ENCODE measurements around the gene ARL2BP.
A peak's percentile ranks its signal among the peaks of the same experiment; 100 is the strongest.

ARL2BP gene

GRCh38 chr16:57277586-57277985 lies 32.5 kb downstream of the ARL2BP start:
- peak; percentile 78 for ATAC-seq
- TF ChIP-seq POU6F1 (CRISPR knock-in tag; IDR thresholded peaks at IDR 0.05; ENCODE audit: borderline replicate concordance, low read depth), result no peak

GRCh38 chr16:57278494-57278893 lies 33.4 kb downstream of the ARL2BP start:
- TF ChIP-seq TCF4 (CRISPR knock-in tag; IDR thresholded peaks at IDR 0.05; ENCODE audit: borderline replicate concordance), result no peak
- TF ChIP-seq ZFP3 (CRISPR knock-in tag; IDR thresholded peaks at IDR 0.05), result no peak
- no peak for TF ChIP-seq TOX (CRISPR knock-in tag; IDR thresholded peaks at IDR 0.05; ENCODE audit: borderline replicate concordance)
- no peak for TF ChIP-seq ARNTL (CRISPR knock-in tag; IDR thresholded peaks at IDR 0.05; ENCODE audit: borderline replicate concordance, low read depth)
- TF ChIP-seq ZFP30 (CRISPR knock-in tag; IDR thresholded peaks at IDR 0.05), result no peak
- no peak for TF ChIP-seq ZNF70 (CRISPR knock-in tag; IDR thresholded peaks at IDR 0.05)
- TF ChIP-seq PATZ1 (CRISPR knock-in tag; IDR thresholded peaks at IDR 0.05; ENCODE audit: borderline replicate concordance), result no peak
- TF ChIP-seq TSHZ2 (CRISPR knock-in tag; IDR thresholded peaks at IDR 0.05), result no peak

GRCh38 chr16:57279780-57280638 lies 35.0 kb downstream of the ARL2BP start:
- TF ChIP-seq ZFP30 (CRISPR knock-in tag; IDR thresholded peaks at IDR 0.05) (no peak), TCF4 (CRISPR knock-in tag; IDR thresholded peaks at IDR 0.05; ENCODE audit: borderline replicate concordance) (no peak), OSR1 (CRISPR knock-in tag; IDR thresholded peaks at IDR 0.05) (no peak), POU6F1 (CRISPR knock-in tag; IDR thresholded peaks at IDR 0.05; ENCODE audit: borderline replicate concordance, low read depth) (no peak), CSRNP3 (CRISPR knock-in tag; IDR thresholded peaks at IDR 0.05) (no peak), SNAI2 (CRISPR knock-in tag; IDR thresholded peaks at IDR 0.05) (no peak), ARNTL (CRISPR knock-in tag; IDR thresholded peaks at IDR 0.05; ENCODE audit: borderline replicate concordance, low read depth) (no peak), BACH2 (CRISPR knock-in tag; IDR thresholded peaks at IDR 0.05; ENCODE audit: borderline replicate concordance) (no peak)
- no peak for ATAC-seq

More at GRCh38 chr16:57278494-57278893, 33.4 kb downstream of the ARL2BP start:
- no peak for ATAC-seq

GRCh38 chr16:57281791-57282190 lies 36.7 kb downstream of the ARL2BP start:
- ATAC-seq, result no peak
- no peak for TF ChIP-seq TCF4 (CRISPR knock-in tag; IDR thresholded peaks at IDR 0.05; ENCODE audit: borderline replicate concordance)
- no peak for TF ChIP-seq SNAI2 (CRISPR knock-in tag; IDR thresholded peaks at IDR 0.05)
- no peak for TF ChIP-seq PPARA (CRISPR knock-in tag; IDR thresholded peaks at IDR 0.05; ENCODE audit: borderline replicate concordance)
- TF ChIP-seq ZNF70 (CRISPR knock-in tag; IDR thresholded peaks at IDR 0.05), result no peak
- no peak for TF ChIP-seq TOX (CRISPR knock-in tag; IDR thresholded peaks at IDR 0.05; ENCODE audit: borderline replicate concordance)
- no peak for TF ChIP-seq ISL1 (CRISPR knock-in tag; IDR thresholded peaks at IDR 0.05)
- TF ChIP-seq OSR1 (CRISPR knock-in tag; IDR thresholded peaks at IDR 0.05), result no peak
- no peak for TF ChIP-seq CREB5 (CRISPR knock-in tag; IDR thresholded peaks at IDR 0.05; ENCODE audit: low read depth)
- no peak for TF ChIP-seq ZC3H10 (CRISPR knock-in tag; IDR thresholded peaks at IDR 0.05)
- no peak for TF ChIP-seq TSHZ2 (CRISPR knock-in tag; IDR thresholded peaks at IDR 0.05)
- TF ChIP-seq CSRNP3 (CRISPR knock-in tag; IDR thresholded peaks at IDR 0.05), result no peak

All from SK-N-SH treated with all-trans-retinoic acid at 6 μM for 48 hours (cell line).